ENCODE measurements around the gene SNX14. TPM values are rescaled to one million over a fixed set of nuclear protein-coding genes. Genes with fewer than 3 reads are reported as not detected.

SNX14 gene
- polyA plus RNA-seq, 1 of the 3 experiments (the other 2 are of a cell fraction) = 40.4 TPM

- Histone ChIP-seq H3F3A (replicated peaks; ENCODE audit: insufficient read depth) (peaks cover 47% of the 10 kb centered on the region), H4K20me1 (ENCODE audit: insufficient read depth) (no peaks in the 10 kb centered on the region), H3K4me2 (no peak overlapping the region; the same call in 1 of the 2 replicates), H3K27ac (ENCODE audit: low read depth in 2 of 2, low read length in 1 of 2) (peak overlapping the region; percentile 3 to 57; a peak in 3 of 4 replicates), H3K4me3 (ENCODE audit: low read depth in 2 of 2, low read length in 1 of 2) (no peak overlapping the region), H3K9ac (no peak overlapping the region; the same call in 1 of the 2 replicates), H3K9me3 (no peaks in the 10 kb centered on the region), H3K9me2 (no peaks in the 10 kb centered on the region), H3K4me1 (ENCODE audit: control insufficient read depth in 1 of 2, insufficient read depth in 2 of 2, low read depth in 1 of 2, low read length in 1 of 2) (peaks cover 3 to 60% of the 10 kb centered on the region in 2 experiments), H2AFZ (ENCODE audit: low read depth) (no peak overlapping the region), H3K79me2 (ENCODE audit: insufficient read depth) (peaks cover 92% of the 10 kb centered on the region), H3K36me3 (replicated peaks in 1 of 2; ENCODE audit: control insufficient read depth in 1 of 2, insufficient read depth in 2 of 2, low read length in 1 of 2) (peaks cover 63 to 84% of the 10 kb centered on the region in 2 experiments), H3K27me3 (ENCODE audit: insufficient read depth) (no peaks in the 10 kb centered on the region)
- 73% methylated on average over 1 of the region's 2 CpGs for WGBS (ENCODE audit: low lambda C conversion rate)
- POLR2A ChIA-PET = no interaction called here
- CTCF ChIA-PET = interaction anchor here (1.3 to 3.5 kb wide), 4 partner anchors 14 to 115 kb away, joined by 4 to 28 read pairs (median 7); partner anchors contain the start of gene NT5E
- no peak for DNase-seq
- TF ChIP-seq JUND (IDR thresholded peaks at IDR 0.05) (no peak), NRF1 (IDR thresholded peaks at IDR 0.05; ENCODE audit: low read depth, low read length) (no peak), FOXM1 (IDR thresholded peaks at IDR 0.05; ENCODE audit: low read depth) (no peak), CHD2 (IDR thresholded peaks at IDR 0.05; ENCODE audit: low read length, partially characterized antibody) (no peak), IRF3 (IDR thresholded peaks at IDR 0.05; ENCODE audit: low read depth, low read length) (no peak), YY1 (IDR thresholded peaks at IDR 0.05; ENCODE audit: low read depth) (no peak), USF1 (IDR thresholded peaks at IDR 0.05; ENCODE audit: borderline replicate concordance, low read depth) (no peak), SIN3A (IDR thresholded peaks at IDR 0.05; ENCODE audit: borderline replicate concordance, low read depth, low read length) (no peak), GATA2 (CRISPR knock-in tag; IDR thresholded peaks at IDR 0.05) (no peak), MAX (IDR thresholded peaks at IDR 0.05; ENCODE audit: low read depth) (no peak), EZH2phosphoT487 (IDR thresholded peaks at IDR 0.05; ENCODE audit: borderline replicate concordance, low read depth) (no peak), TEAD4 (IDR thresholded peaks at IDR 0.05; ENCODE audit: borderline replicate concordance, insufficient read depth) (no peak), TAF1 (IDR thresholded peaks at IDR 0.05; ENCODE audit: borderline replicate concordance, low read depth, low read length) (no peak), PBX3 (IDR thresholded peaks at IDR 0.05) (no peak), TCF12 (IDR thresholded peaks at IDR 0.05) (no peak), FOSL2 (IDR thresholded peaks at IDR 0.05; ENCODE audit: borderline replicate concordance, low read depth) (no peak)
Measured at GRCh38 chr6:85470023-85470410, 123.6 kb downstream of the SNX14 start.

All from SK-N-SH (cell line).